Astrocyte (in vitro differentiated cells and primary cell): ENCODE data around the gene IQCH. TPM values are rescaled to one million over a fixed set of nuclear protein-coding genes. Genes with fewer than 3 reads are reported as not detected.

Experiments used
- DNase-seq: peaks from one replicate; pipeline ENCODE4 v3.0.0-alpha.2; 2010; ENCODE audit warnings: low read depth
- FAIRE-seq: peaks from 2 replicates; lab custom pipeline; 2011; peaks lifted over from hg19 to GRCh38; lab: Jason Lieb, UNC
- H2AFZ ChIP-seq: 2 replicates; pipeline ENCODE4 v1.6.0; 2012; ENCODE audit warnings: low read depth, low read length, inconsistent platforms
- H3K27ac ChIP-seq: 2 replicates; pipeline ENCODE4 v1.5.1; 2011; ENCODE audit warnings: low read depth, low read length, inconsistent platforms
- H3K27me3 ChIP-seq: 2 replicates; pipeline ENCODE4 v1.6.0; 2011; ENCODE audit warnings: low read length, inconsistent platforms; ENCODE audit not compliant: insufficient read depth
- H3K36me3 ChIP-seq: 2 replicates; pipeline ENCODE4 v1.5.1; 2011; ENCODE audit warnings: low read length, inconsistent platforms; ENCODE audit not compliant: insufficient read depth
- H3K4me1 ChIP-seq: 2 replicates; pipeline ENCODE4 v1.5.1; 2011; ENCODE audit warnings: low read length, inconsistent platforms; ENCODE audit not compliant: insufficient read depth
- H3K4me2 ChIP-seq: 2 replicates; pipeline ENCODE4 v1.6.0; 2012; ENCODE audit warnings: low read length, inconsistent platforms
- H3K4me3 ChIP-seq: 2 replicates; pipeline ENCODE4 v1.5.1; 2011; ENCODE audit warnings: low read depth, mild to moderate bottlenecking, low read length, inconsistent platforms; ENCODE audit not compliant: insufficient read depth
- H3K79me2 ChIP-seq: 2 replicates; pipeline ENCODE4 v1.6.0; 2012; ENCODE audit warnings: mild to moderate bottlenecking, low read length, inconsistent platforms; ENCODE audit not compliant: insufficient read depth
- H3K9ac ChIP-seq: 2 replicates; pipeline ENCODE4 v1.6.0; 2012; ENCODE audit warnings: mild to moderate bottlenecking, low read length, inconsistent platforms
- H3K9me3 ChIP-seq: 2 replicates; pipeline ENCODE4 v1.5.1; 2012; ENCODE audit warnings: low read depth, mild to moderate bottlenecking, low read length, inconsistent platforms; ENCODE audit not compliant: insufficient read depth
- H4K20me1 ChIP-seq: 2 replicates; pipeline ENCODE4 v1.6.0; 2012; ENCODE audit warnings: low read length, inconsistent platforms; ENCODE audit not compliant: insufficient read depth
- H3K27ac Mint-ChIP-seq: one replicate; pipeline ENCODE4 v1.8.0; 2021; ENCODE audit warnings: mild to moderate bottlenecking, mixed read lengths; ENCODE audit not compliant: unreplicated experiment
- H3K27me3 Mint-ChIP-seq: one replicate; pipeline ENCODE4 v1.8.0; 2021; ENCODE audit warnings: low read depth, mixed read lengths; ENCODE audit not compliant: unreplicated experiment
- H3K36me3 Mint-ChIP-seq: one replicate; pipeline ENCODE4 v1.8.0; 2021; ENCODE audit warnings: low read depth, mixed read lengths; ENCODE audit not compliant: unreplicated experiment
- H3K4me1 Mint-ChIP-seq: one replicate; pipeline ENCODE4 v1.8.0; 2021; ENCODE audit warnings: low read depth, mixed read lengths; ENCODE audit not compliant: unreplicated experiment
- H3K4me3 Mint-ChIP-seq: one replicate; pipeline ENCODE4 v1.8.0; 2021; ENCODE audit warnings: mild to moderate bottlenecking, moderate library complexity, mixed read lengths; ENCODE audit not compliant: unreplicated experiment
- H3K9me3 Mint-ChIP-seq: one replicate; pipeline ENCODE4 v1.8.0; 2021; ENCODE audit warnings: mild to moderate bottlenecking, mixed read lengths; ENCODE audit not compliant: unreplicated experiment
- CTCF ChIP-seq: IDR thresholded peaks from 2 replicates; pipeline ENCODE4 v1.5.1; 2011; ENCODE audit warnings: low read depth, mild to moderate bottlenecking, inconsistent platforms, low read length, moderate library complexity; ENCODE audit not compliant: insufficient read depth
- EZH2 ChIP-seq: IDR thresholded peaks from 2 replicates; pipeline ENCODE4 v1.6.1; 2012; ENCODE audit warnings: mild to moderate bottlenecking, low read length, inconsistent platforms; ENCODE audit not compliant: insufficient read depth
- total RNA-seq: library from RNA; stranded (reverse); gene quantifications from 2 replicates; pipeline ENCODE4 v1.2.1, GENCODE V29; 2021

Gene IQCH
- total RNA-seq, 1 donor from 2014 or later: 2.7 TPM

DNA sequence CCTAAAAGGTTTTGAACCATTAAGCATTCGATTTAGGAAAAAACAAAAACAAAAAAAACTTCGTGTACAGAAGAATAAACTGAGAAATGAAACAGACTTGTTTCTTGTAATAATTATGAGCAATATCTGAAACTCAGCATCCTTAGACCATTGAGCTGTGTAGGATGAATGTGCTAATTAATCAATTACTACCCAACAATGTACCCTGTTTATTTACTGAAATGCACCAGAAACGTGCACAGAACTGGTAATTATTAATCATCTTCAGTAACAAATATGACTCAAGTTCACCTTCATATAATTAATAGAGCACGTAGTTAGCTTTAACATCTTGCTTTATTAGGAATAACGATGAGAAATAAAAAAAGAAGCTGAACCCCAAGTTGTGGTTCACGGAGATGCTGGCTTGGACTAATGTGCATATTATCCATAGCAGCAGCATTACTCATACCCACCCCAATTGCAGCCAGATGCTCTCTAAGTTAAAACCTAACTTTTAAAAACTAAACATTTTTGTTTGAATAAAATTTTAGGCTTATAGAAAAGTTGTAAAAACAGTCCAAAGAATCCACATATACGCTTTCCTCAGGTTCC, 256.1 kb downstream of the IQCH start:
- H3K4me2 ChIP-seq: peak overlapping the region; percentile 51
- Mint-ChIP-seq H3K9me3 (no peaks in the 10 kb centered on the region), H3K27me3 (no peaks in the 10 kb centered on the region), H3K27ac (no peak overlapping the region), H3K4me1 (peaks cover 11% of the 10 kb centered on the region), H3K4me3 (no peak overlapping the region), H3K36me3 (peaks cover 5% of the 10 kb centered on the region)
- no peaks in the 10 kb centered on the region for H4K20me1 ChIP-seq
- TF ChIP-seq EZH2 (no peak), CTCF (no peak)
- H3K4me1 ChIP-seq: peaks cover 8% of the 10 kb centered on the region
- DNase-seq: peak; percentile 66
- H3K27me3 ChIP-seq: no peaks in the 10 kb centered on the region
- H3K9me3 ChIP-seq: no peaks in the 10 kb centered on the region
- H3K4me3 ChIP-seq: no peak overlapping the region
- H3K36me3 ChIP-seq: no peaks in the 10 kb centered on the region
- H3K27ac ChIP-seq: no peak overlapping the region
- no peaks in the 10 kb centered on the region for H3K79me2 ChIP-seq
- no peak overlapping the region for H3K9ac ChIP-seq
- no peak overlapping the region for H2AFZ ChIP-seq
- FAIRE-seq: peak; percentile 69

GRCh38 chr15:67511606-67512005, 257.0 kb downstream of the IQCH start:
- DNase-seq (no peak), FAIRE-seq (no peak)
- no peaks in the 10 kb centered on the region for H3K9me3 Mint-ChIP-seq
- Histone ChIP-seq H3K9ac (no peak overlapping the region), H2AFZ (no peak overlapping the region), H3K9me3 (no peaks in the 10 kb centered on the region), H3K79me2 (no peaks in the 10 kb centered on the region), H4K20me1 (no peaks in the 10 kb centered on the region), H3K27me3 (no peaks in the 10 kb centered on the region), H3K4me2 (no peak overlapping the region), H3K27ac (no peak overlapping the region), H3K36me3 (no peaks in the 10 kb centered on the region), H3K4me1 (peaks cover 8% of the 10 kb centered on the region), H3K4me3 (no peak overlapping the region)
- H3K4me1 Mint-ChIP-seq: peaks cover 11% of the 10 kb centered on the region
- H3K36me3 Mint-ChIP-seq: peaks cover 5% of the 10 kb centered on the region
- no peaks in the 10 kb centered on the region for H3K27me3 Mint-ChIP-seq
- TF ChIP-seq CTCF (no peak), EZH2 (no peak)
- H3K27ac Mint-ChIP-seq: no peak overlapping the region
- no peak overlapping the region for H3K4me3 Mint-ChIP-seq

DNA sequence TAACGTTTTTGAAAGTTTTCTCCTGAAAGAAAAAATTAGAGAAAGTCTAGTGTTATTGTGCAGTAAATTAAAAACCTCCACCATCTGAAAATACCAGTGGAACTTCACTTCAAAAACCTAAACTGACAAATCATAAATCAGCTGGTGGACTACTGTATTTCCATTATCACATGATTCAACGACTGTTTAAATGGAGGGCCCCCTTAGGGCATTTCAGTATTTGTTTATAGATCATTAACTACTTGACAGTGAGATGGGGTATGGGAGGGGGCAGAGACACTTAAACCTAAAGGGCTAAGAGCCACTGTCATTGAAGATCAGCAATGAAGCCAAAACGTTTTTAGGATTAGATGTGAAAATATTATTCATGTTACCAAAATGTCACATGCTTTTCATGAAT, 257.6 kb downstream of the IQCH start:
- Histone ChIP-seq H3K27me3 (no peaks in the 10 kb centered on the region), H3K9me3 (no peaks in the 10 kb centered on the region), H3K9ac (no peak overlapping the region), H2AFZ (no peak overlapping the region), H3K4me1 (peaks cover 8% of the 10 kb centered on the region), H3K79me2 (no peaks in the 10 kb centered on the region), H3K4me2 (no peak overlapping the region), H3K27ac (no peak overlapping the region), H4K20me1 (no peaks in the 10 kb centered on the region), H3K4me3 (no peak overlapping the region), H3K36me3 (no peaks in the 10 kb centered on the region)
- Mint-ChIP-seq H3K4me1 (peaks cover 11% of the 10 kb centered on the region), H3K9me3 (no peaks in the 10 kb centered on the region), H3K27ac (no peak overlapping the region), H3K27me3 (no peaks in the 10 kb centered on the region), H3K4me3 (no peak overlapping the region), H3K36me3 (peaks cover 5% of the 10 kb centered on the region)
- TF ChIP-seq EZH2 (no peak), CTCF (no peak)
- FAIRE-seq (no peak), DNase-seq (no peak)
